ENCODE measurements around the gene KRTCAP3. TPM values are rescaled to one million over a fixed set of nuclear protein-coding genes. Genes with fewer than 3 reads are reported as not detected.

The KRTCAP3 gene
- total RNA-seq, 1 experiment from 2014 or later, result 47.8 TPM

GRCh38 chr2:27431395-27431794, 10.8 kb upstream of the KRTCAP3 start:
- Mint-ChIP-seq H3K9me3 (ENCODE audit: unreplicated experiment) (no peaks in the 10 kb centered on the region), H3K4me3 (ENCODE audit: unreplicated experiment) (no peak overlapping the region), H3K4me1 (ENCODE audit: low read depth, unreplicated experiment) (peaks cover 6% of the 10 kb centered on the region), H3K36me3 (ENCODE audit: insufficient read depth, unreplicated experiment) (peaks cover 59% of the 10 kb centered on the region), H3K27me3 (ENCODE audit: insufficient read depth, unreplicated experiment) (no peaks in the 10 kb centered on the region), H3K27ac (ENCODE audit: unreplicated experiment) (no peak overlapping the region)
- no TSS peak for BruUV-seq (replicated peaks)
- peaks cover 4% of the 10 kb centered on the region for H3K36me3 ChIP-seq (ENCODE audit: control insufficient read depth, insufficient read depth, low read length)
- H3K27me3 ChIP-seq (replicated peaks; ENCODE audit: control insufficient read depth, insufficient read depth, low read length), result no peaks in the 10 kb centered on the region
- no peak for DNase-seq
- POLR2A ChIA-PET, result interaction anchor here (0.7 kb wide), 1 partner anchor 208 kb away, joined by 3 read pairs; no protein-coding TSS in a partner anchor
- H3K4me1 ChIP-seq, result peaks cover 15% of the 10 kb centered on the region
- no peaks in the 10 kb centered on the region for H3K9me3 ChIP-seq
- H3K4me3 ChIP-seq (ENCODE audit: low read depth, low read length), result no peak overlapping the region
- CTCF ChIA-PET, result interaction anchor here (0.7 kb wide), 1 partner anchor 174 kb away, joined by 3 read pairs; no protein-coding TSS in a partner anchor
- intact Hi-C loops (cut with micrococcal nuclease; ENCODE audit: unreplicated experiment), result no loop called here
- no peak for TF ChIP-seq CTCF (IDR thresholded peaks at IDR 0.05; ENCODE audit: insufficient read depth in 1 of 2, low read depth in 1 of 2, low read length in 1 of 2, severe bottlenecking in 1 of 2, unreplicated experiment in 1 of 2)

GRCh38 chr2:27435628-27436027, 6.6 kb upstream of the KRTCAP3 start:
- no peaks in the 10 kb centered on the region for H3K9me3 ChIP-seq
- Mint-ChIP-seq H3K27me3 (ENCODE audit: insufficient read depth, unreplicated experiment) (no peaks in the 10 kb centered on the region), H3K9me3 (ENCODE audit: unreplicated experiment) (no peaks in the 10 kb centered on the region), H3K36me3 (ENCODE audit: insufficient read depth, unreplicated experiment) (peaks cover 61% of the 10 kb centered on the region), H3K27ac (ENCODE audit: unreplicated experiment) (no peak overlapping the region), H3K4me3 (ENCODE audit: unreplicated experiment) (no peak overlapping the region), H3K4me1 (ENCODE audit: low read depth, unreplicated experiment) (no peaks in the 10 kb centered on the region)
- no peak for TF ChIP-seq CTCF (IDR thresholded peaks at IDR 0.05; ENCODE audit: insufficient read depth in 1 of 2, low read depth in 1 of 2, low read length in 1 of 2, severe bottlenecking in 1 of 2, unreplicated experiment in 1 of 2)
- intact Hi-C loops (cut with micrococcal nuclease; ENCODE audit: unreplicated experiment), result no loop called here
- H3K36me3 ChIP-seq (ENCODE audit: control insufficient read depth, insufficient read depth, low read length), result peaks cover 4% of the 10 kb centered on the region
- no peak for DNase-seq
- no peaks in the 10 kb centered on the region for H3K27me3 ChIP-seq (replicated peaks; ENCODE audit: control insufficient read depth, insufficient read depth, low read length)
- POLR2A ChIA-PET, result no interaction called here
- no TSS peak for BruUV-seq (replicated peaks)
- CTCF ChIA-PET, result no interaction called here
- no peaks in the 10 kb centered on the region for H3K4me1 ChIP-seq
- H3K4me3 ChIP-seq (ENCODE audit: low read depth, low read length), result no peak overlapping the region

GRCh38 chr2:27441226-27441926, 805 bp upstream of the KRTCAP3 start:
- Mint-ChIP-seq H3K9me3 (ENCODE audit: unreplicated experiment) (no peaks in the 10 kb centered on the region), H3K27me3 (ENCODE audit: insufficient read depth, unreplicated experiment) (no peaks in the 10 kb centered on the region), H3K4me1 (ENCODE audit: low read depth, unreplicated experiment) (peaks cover 13% of the 10 kb centered on the region), H3K27ac (ENCODE audit: unreplicated experiment) (no peak overlapping the region), H3K36me3 (ENCODE audit: insufficient read depth, unreplicated experiment) (peaks cover 72% of the 10 kb centered on the region), H3K4me3 (ENCODE audit: unreplicated experiment) (no peak overlapping the region)
- intact Hi-C loops (cut with micrococcal nuclease; ENCODE audit: unreplicated experiment), result no loop called here
- Histone ChIP-seq H3K4me1 (no peaks in the 10 kb centered on the region), H3K36me3 (ENCODE audit: control insufficient read depth, insufficient read depth, low read length) (no peaks in the 10 kb centered on the region; the same call in 1 of the 2 replicates), H3K27me3 (replicated peaks; ENCODE audit: control insufficient read depth, insufficient read depth, low read length) (no peaks in the 10 kb centered on the region), H3K9me3 (no peaks in the 10 kb centered on the region), H3K4me3 (ENCODE audit: low read depth, low read length) (no peak overlapping the region)
- TF ChIP-seq CTCF (IDR thresholded peaks at IDR 0.05; ENCODE audit: insufficient read depth in 1 of 2, low read depth in 1 of 2, low read length in 1 of 2, severe bottlenecking in 1 of 2, unreplicated experiment in 1 of 2), result no peak
- ChIA-PET POLR2A (no interaction called here), CTCF (interaction anchor here (1.0 kb wide), 2 partner anchors 11 to 32 kb away, joined by 3 to 4 read pairs; partner anchors contain the start of gene PPM1G)
- no TSS peak for BruUV-seq (replicated peaks)
- DNase-seq, result no peak
